GM23338 (cell line): ENCODE measurements around the gene SLC44A1. TPM values are rescaled to one million over a fixed set of nuclear protein-coding genes. Genes with fewer than 3 reads are reported as not detected.

Experiments used
- ATAC-seq: fragments of 200-7000 bp; cut with Tn5 transposase; 3 replicates; pipeline ENCODE4 v1.9.1; 2020
- DNase-seq: peaks from one replicate; pipeline ENCODE4 v3.0.0-alpha.2; 2015; ENCODE audit warnings: low spot score
- H2AFZ ChIP-seq: fragments of 200-600 bp; sonication (generic); 2 replicates; pipeline ENCODE4 v1.8.0; 2016; ENCODE audit warnings: antibody characterized with exemption, mild to moderate bottlenecking, moderate library complexity
- H3F3A ChIP-seq: fragments of 200-600 bp; sonication (generic); replicated peaks from 2 replicates; pipeline ENCODE4 v1.8.0; 2017; ENCODE audit warnings: antibody characterized with exemption, mixed run types, low read depth
- H3K27ac ChIP-seq: fragments of 200-600 bp; sonication (generic); 2 replicates; pipeline ENCODE4 v1.6.1; 2016; ENCODE audit warnings: low read depth
- H3K27me3 ChIP-seq: fragments of 200-600 bp; sonication (generic); 2 replicates; pipeline ENCODE4 v1.8.0; 2016; ENCODE audit warnings: mild to moderate bottlenecking, mixed run types, moderate library complexity; ENCODE audit not compliant: insufficient read depth
- H3K36me3 ChIP-seq: fragments of 200-600 bp; sonication (generic); 2 replicates; pipeline ENCODE4 v1.8.0; 2016; ENCODE audit warnings: mild to moderate bottlenecking; ENCODE audit not compliant: insufficient read depth
- H3K4me1 ChIP-seq: fragments of 200-600 bp; sonication (generic); 2 replicates; pipeline ENCODE4 v1.8.0; 2016; ENCODE audit warnings: mild to moderate bottlenecking, moderate library complexity; ENCODE audit not compliant: insufficient read depth
- H3K4me2 ChIP-seq: fragments of 200-600 bp; sonication (generic); 2 replicates; pipeline ENCODE4 v1.7.1; 2017; ENCODE audit warnings: mixed run types
- H3K4me3 ChIP-seq: fragments of 200-600 bp; sonication (generic); 2 replicates; pipeline ENCODE4 v1.6.1; 2016; ENCODE audit warnings: mixed run types
- H3K79me2 ChIP-seq: fragments of 200-600 bp; sonication (generic); replicated peaks from 2 replicates; pipeline ENCODE4 v1.8.0; 2017; ENCODE audit warnings: mild to moderate bottlenecking; ENCODE audit not compliant: insufficient read depth
- H3K9me2 ChIP-seq: fragments of 200-600 bp; sonication (generic); 2 replicates; pipeline ENCODE4 v1.8.0; 2017; ENCODE audit not compliant: insufficient read depth
- H4K20me1 ChIP-seq: fragments of 200-600 bp; sonication (generic); replicated peaks from 2 replicates; pipeline ENCODE4 v1.8.0; 2017; ENCODE audit warnings: mild to moderate bottlenecking; ENCODE audit not compliant: insufficient read depth
- H3K27ac Mint-ChIP-seq: 2 replicates; pipeline ENCODE4 v1.8.0; 2020; ENCODE audit warnings: inconsistent platforms, mild to moderate bottlenecking, moderate library complexity, mixed read lengths
- H3K27me3 Mint-ChIP-seq: 3 replicates; pipeline ENCODE4 v1.8.0; 2022; ENCODE audit warnings: low read depth, mild to moderate bottlenecking, moderate library complexity, mixed read lengths, inconsistent platforms; ENCODE audit not compliant: insufficient read depth, poor library complexity
- H3K36me3 Mint-ChIP-seq: 3 replicates; pipeline ENCODE4 v1.8.0; 2021; ENCODE audit warnings: low read depth, mild to moderate bottlenecking, inconsistent platforms, moderate library complexity, mixed read lengths
- H3K4me1 Mint-ChIP-seq: 3 replicates; pipeline ENCODE4 v1.8.0; 2020; ENCODE audit warnings: mild to moderate bottlenecking, inconsistent platforms, mixed read lengths
- H3K4me3 Mint-ChIP-seq: 3 replicates; pipeline ENCODE4 v1.8.0; 2021; ENCODE audit warnings: moderate library complexity, mild to moderate bottlenecking, inconsistent platforms, mixed read lengths
- H3K9me3 Mint-ChIP-seq: 3 replicates; pipeline ENCODE4 v1.8.0; 2020; ENCODE audit warnings: moderate library complexity, mild to moderate bottlenecking, inconsistent platforms, mixed read lengths
- CREB1 ChIP-seq: fragments of 250-450 bp; sonication (Bioruptor Pico); IDR thresholded peaks from 2 replicates; pipeline ENCODE4 v1.5.0; 2020; ENCODE audit warnings: low read depth, mild to moderate bottlenecking, moderate library complexity
- EZH2 ChIP-seq: fragments of 200-600 bp; sonication (generic); IDR thresholded peaks from one replicate; pipeline ENCODE4 v1.8.0; 2017; ENCODE audit warnings: antibody characterized with exemption, mild to moderate bottlenecking, low read depth; ENCODE audit not compliant: unreplicated experiment
- EZH2phosphoT487 ChIP-seq: fragments of 200-600 bp; sonication (generic); IDR thresholded peaks from one replicate; pipeline ENCODE4 v1.8.1; 2018; ENCODE audit warnings: antibody characterized with exemption; ENCODE audit not compliant: unreplicated experiment
- JUNB ChIP-seq: IDR thresholded peaks from one replicate; pipeline ENCODE4 v1.6.1; 2016; ENCODE audit warnings: antibody characterized with exemption; ENCODE audit not compliant: unreplicated experiment
- NANOG ChIP-seq: IDR thresholded peaks from 2 replicates; pipeline ENCODE4 v1.6.1; 2016; ENCODE audit warnings: antibody characterized with exemption, borderline replicate concordance
- POLR2AphosphoS5 ChIP-seq: IDR thresholded peaks from 2 replicates; pipeline ENCODE4 v1.6.1; 2016; ENCODE audit warnings: antibody characterized with exemption, low read depth
- STAT1 ChIP-seq: IDR thresholded peaks from one replicate; pipeline ENCODE4 v1.6.1; 2016; ENCODE audit warnings: antibody characterized with exemption; ENCODE audit not compliant: unreplicated experiment
- ZNF114 ChIP-seq: fragments of 250-450 bp; sonication (Bioruptor Pico); IDR thresholded peaks from 2 replicates; pipeline ENCODE4 v1.5.0; 2020; ENCODE audit warnings: mild to moderate bottlenecking, moderate library complexity
- ZNF331 ChIP-seq: fragments of 250-450 bp; sonication (Bioruptor Pico); IDR thresholded peaks from 2 replicates; pipeline ENCODE4 v1.5.0; 2020; ENCODE audit warnings: low read depth, mild to moderate bottlenecking, moderate library complexity
- polyA plus RNA-seq: library from polyadenylated mRNA; unstranded; fragments of >200 nt; fragmentation: Nextera tagmentation; extraction: Ambion mirVana; gene quantifications from 2 replicates; pipeline ENCODE4 v1.2.1, GENCODE V29; 2016
- total RNA-seq: library from RNA; depleted of rRNA; stranded (reverse); fragments of >200 nt; shearing (Covaris generic); gene quantifications from 2 replicates; pipeline ENCODE4 v1.2.3, GENCODE V29; 2014
- TF ChIP-seq, protein P1 (sequence below), 2 experiments: fragments of 200-600 bp in 1 of 2; sonication (generic) in 1 of 2; conservative IDR thresholded peaks; 2 replicates each; pipeline versions ENCODE4 v1.5.1 to v1.6.1; 2016 to 2017; ENCODE audit warnings: antibody characterized with exemption in 2 of 2, low read depth in 2 of 2, mild to moderate bottlenecking in 2 of 2, moderate library complexity in 1 of 2
- TF ChIP-seq, protein P2 (sequence below): IDR thresholded peaks from one replicate; pipeline ENCODE4 v1.6.1; 2018; ENCODE audit warnings: antibody characterized with exemption; ENCODE audit not compliant: unreplicated experiment
- TF ChIP-seq, protein P3 (sequence below): fragments of 250-450 bp; sonication (Bioruptor Pico); IDR thresholded peaks from 2 replicates; pipeline ENCODE4 v1.5.0; 2020; ENCODE audit warnings: mild to moderate bottlenecking, moderate library complexity
- TF ChIP-seq, protein P4 (sequence below): IDR thresholded peaks from 2 replicates; pipeline ENCODE4 v1.6.1; 2016; ENCODE audit warnings: antibody characterized with exemption

Gene SLC44A1
- total and polyA plus RNA-seq, 2 experiments from 2014 or later = 14.9 to 75.0 TPM

DNA sequence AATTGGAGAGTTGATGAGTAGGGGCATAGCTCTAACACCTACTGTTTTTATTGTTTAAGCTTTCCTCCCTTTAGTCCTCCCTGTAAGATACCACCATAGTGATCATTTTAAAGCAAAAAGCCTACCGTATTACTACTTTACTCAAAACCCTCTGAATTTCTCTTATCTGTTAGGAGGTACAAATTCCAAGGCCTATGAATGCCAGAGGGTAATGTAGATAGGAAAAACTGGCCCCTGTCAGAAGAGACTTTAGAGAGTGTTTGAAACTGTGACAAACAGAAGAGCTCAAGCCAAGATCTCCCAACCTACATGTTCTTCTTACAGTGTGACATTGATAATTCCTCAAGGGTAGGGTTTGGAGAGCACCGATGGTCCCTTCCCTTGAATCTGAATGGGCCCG, 7.2 kb upstream of the SLC44A1 start:
- Mint-ChIP-seq H3K9me3 (no peaks in the 10 kb centered on the region), H3K4me1 (peaks cover 29% of the 10 kb centered on the region), H3K4me3 (no peak overlapping the region), H3K36me3 (no peaks in the 10 kb centered on the region), H3K27me3 (peaks cover 1% of the 10 kb centered on the region), H3K27ac (no peak overlapping the region)
- no peak for ATAC-seq
- H3K4me3 ChIP-seq = no peak overlapping the region
- no peak overlapping the region for H2AFZ ChIP-seq
- H3K27me3 ChIP-seq = no peaks in the 10 kb centered on the region
- H3K36me3 ChIP-seq = no peaks in the 10 kb centered on the region
- H3K4me2 ChIP-seq = no peak overlapping the region
- H3K79me2 ChIP-seq = no peaks in the 10 kb centered on the region
- H4K20me1 ChIP-seq = no peaks in the 10 kb centered on the region
- H3K9me2 ChIP-seq = no peaks in the 10 kb centered on the region
- TF ChIP-seq ZNF114 (CRISPR knock-in tag) = no peak
- TF ChIP-seq, protein P1, sequence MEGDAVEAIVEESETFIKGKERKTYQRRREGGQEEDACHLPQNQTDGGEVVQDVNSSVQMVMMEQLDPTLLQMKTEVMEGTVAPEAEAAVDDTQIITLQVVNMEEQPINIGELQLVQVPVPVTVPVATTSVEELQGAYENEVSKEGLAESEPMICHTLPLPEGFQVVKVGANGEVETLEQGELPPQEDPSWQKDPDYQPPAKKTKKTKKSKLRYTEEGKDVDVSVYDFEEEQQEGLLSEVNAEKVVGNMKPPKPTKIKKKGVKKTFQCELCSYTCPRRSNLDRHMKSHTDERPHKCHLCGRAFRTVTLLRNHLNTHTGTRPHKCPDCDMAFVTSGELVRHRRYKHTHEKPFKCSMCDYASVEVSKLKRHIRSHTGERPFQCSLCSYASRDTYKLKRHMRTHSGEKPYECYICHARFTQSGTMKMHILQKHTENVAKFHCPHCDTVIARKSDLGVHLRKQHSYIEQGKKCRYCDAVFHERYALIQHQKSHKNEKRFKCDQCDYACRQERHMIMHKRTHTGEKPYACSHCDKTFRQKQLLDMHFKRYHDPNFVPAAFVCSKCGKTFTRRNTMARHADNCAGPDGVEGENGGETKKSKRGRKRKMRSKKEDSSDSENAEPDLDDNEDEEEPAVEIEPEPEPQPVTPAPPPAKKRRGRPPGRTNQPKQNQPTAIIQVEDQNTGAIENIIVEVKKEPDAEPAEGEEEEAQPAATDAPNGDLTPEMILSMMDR (conservative IDR thresholded peaks at IDR 0.05; ENCODE audit: low read depth in 2 of 2) = no peak
- TF ChIP-seq ZNF331 (CRISPR knock-in tag) = no peak
- TF ChIP-seq, protein P2, sequence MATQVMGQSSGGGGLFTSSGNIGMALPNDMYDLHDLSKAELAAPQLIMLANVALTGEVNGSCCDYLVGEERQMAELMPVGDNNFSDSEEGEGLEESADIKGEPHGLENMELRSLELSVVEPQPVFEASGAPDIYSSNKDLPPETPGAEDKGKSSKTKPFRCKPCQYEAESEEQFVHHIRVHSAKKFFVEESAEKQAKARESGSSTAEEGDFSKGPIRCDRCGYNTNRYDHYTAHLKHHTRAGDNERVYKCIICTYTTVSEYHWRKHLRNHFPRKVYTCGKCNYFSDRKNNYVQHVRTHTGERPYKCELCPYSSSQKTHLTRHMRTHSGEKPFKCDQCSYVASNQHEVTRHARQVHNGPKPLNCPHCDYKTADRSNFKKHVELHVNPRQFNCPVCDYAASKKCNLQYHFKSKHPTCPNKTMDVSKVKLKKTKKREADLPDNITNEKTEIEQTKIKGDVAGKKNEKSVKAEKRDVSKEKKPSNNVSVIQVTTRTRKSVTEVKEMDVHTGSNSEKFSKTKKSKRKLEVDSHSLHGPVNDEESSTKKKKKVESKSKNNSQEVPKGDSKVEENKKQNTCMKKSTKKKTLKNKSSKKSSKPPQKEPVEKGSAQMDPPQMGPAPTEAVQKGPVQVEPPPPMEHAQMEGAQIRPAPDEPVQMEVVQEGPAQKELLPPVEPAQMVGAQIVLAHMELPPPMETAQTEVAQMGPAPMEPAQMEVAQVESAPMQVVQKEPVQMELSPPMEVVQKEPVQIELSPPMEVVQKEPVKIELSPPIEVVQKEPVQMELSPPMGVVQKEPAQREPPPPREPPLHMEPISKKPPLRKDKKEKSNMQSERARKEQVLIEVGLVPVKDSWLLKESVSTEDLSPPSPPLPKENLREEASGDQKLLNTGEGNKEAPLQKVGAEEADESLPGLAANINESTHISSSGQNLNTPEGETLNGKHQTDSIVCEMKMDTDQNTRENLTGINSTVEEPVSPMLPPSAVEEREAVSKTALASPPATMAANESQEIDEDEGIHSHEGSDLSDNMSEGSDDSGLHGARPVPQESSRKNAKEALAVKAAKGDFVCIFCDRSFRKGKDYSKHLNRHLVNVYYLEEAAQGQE = no peak
- no peak for TF ChIP-seq CREB1 (CRISPR knock-in tag)
- no peak for TF ChIP-seq JUNB
- TF ChIP-seq, protein P3, sequence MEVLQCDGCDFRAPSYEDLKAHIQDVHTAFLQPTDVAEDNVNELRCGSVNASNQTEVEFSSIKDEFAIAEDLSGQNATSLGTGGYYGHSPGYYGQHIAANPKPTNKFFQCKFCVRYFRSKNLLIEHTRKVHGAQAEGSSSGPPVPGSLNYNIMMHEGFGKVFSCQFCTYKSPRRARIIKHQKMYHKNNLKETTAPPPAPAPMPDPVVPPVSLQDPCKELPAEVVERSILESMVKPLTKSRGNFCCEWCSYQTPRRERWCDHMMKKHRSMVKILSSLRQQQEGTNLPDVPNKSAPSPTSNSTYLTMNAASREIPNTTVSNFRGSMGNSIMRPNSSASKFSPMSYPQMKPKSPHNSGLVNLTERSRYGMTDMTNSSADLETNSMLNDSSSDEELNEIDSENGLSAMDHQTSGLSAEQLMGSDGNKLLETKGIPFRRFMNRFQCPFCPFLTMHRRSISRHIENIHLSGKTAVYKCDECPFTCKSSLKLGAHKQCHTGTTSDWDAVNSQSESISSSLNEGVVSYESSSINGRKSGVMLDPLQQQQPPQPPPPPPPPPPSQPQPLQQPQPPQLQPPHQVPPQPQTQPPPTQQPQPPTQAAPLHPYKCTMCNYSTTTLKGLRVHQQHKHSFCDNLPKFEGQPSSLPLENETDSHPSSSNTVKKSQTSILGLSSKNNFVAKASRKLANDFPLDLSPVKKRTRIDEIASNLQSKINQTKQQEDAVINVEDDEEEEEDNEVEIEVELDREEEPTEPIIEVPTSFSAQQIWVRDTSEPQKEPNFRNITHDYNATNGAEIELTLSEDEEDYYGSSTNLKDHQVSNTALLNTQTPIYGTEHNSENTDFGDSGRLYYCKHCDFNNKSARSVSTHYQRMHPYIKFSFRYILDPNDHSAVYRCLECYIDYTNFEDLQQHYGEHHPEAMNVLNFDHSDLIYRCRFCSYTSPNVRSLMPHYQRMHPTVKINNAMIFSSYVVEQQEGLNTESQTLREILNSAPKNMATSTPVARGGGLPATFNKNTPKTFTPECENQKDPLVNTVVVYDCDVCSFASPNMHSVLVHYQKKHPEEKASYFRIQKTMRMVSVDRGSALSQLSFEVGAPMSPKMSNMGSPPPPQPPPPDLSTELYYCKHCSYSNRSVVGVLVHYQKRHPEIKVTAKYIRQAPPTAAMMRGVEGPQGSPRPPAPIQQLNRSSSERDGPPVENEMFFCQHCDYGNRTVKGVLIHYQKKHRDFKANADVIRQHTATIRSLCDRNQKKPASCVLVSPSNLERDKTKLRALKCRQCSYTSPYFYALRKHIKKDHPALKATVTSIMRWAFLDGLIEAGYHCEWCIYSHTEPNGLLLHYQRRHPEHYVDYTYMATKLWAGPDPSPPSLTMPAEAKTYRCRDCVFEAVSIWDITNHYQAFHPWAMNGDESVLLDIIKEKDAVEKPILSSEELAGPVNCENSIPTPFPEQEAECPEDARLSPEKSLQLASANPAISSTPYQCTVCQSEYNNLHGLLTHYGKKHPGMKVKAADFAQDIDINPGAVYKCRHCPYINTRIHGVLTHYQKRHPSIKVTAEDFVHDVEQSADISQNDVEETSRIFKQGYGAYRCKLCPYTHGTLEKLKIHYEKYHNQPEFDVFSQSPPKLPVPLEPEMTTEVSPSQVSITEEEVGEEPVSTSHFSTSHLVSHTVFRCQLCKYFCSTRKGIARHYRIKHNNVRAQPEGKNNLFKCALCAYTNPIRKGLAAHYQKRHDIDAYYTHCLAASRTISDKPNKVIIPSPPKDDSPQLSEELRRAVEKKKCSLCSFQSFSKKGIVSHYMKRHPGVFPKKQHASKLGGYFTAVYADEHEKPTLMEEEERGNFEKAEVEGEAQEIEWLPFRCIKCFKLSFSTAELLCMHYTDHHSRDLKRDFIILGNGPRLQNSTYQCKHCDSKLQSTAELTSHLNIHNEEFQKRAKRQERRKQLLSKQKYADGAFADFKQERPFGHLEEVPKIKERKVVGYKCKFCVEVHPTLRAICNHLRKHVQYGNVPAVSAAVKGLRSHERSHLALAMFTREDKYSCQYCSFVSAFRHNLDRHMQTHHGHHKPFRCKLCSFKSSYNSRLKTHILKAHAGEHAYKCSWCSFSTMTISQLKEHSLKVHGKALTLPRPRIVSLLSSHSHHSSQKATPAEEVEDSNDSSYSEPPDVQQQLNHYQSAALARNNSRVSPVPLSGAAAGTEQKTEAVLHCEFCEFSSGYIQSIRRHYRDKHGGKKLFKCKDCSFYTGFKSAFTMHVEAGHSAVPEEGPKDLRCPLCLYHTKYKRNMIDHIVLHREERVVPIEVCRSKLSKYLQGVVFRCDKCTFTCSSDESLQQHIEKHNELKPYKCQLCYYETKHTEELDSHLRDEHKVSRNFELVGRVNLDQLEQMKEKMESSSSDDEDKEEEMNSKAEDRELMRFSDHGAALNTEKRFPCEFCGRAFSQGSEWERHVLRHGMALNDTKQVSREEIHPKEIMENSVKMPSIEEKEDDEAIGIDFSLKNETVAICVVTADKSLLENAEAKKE = no peak
- TF ChIP-seq, protein P4, sequence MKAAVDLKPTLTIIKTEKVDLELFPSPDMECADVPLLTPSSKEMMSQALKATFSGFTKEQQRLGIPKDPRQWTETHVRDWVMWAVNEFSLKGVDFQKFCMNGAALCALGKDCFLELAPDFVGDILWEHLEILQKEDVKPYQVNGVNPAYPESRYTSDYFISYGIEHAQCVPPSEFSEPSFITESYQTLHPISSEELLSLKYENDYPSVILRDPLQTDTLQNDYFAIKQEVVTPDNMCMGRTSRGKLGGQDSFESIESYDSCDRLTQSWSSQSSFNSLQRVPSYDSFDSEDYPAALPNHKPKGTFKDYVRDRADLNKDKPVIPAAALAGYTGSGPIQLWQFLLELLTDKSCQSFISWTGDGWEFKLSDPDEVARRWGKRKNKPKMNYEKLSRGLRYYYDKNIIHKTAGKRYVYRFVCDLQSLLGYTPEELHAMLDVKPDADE = no peak
- TF ChIP-seq POLR2AphosphoS5 = no peak
- TF ChIP-seq STAT1 = no peak
- TF ChIP-seq EZH2 = no peak
- no peak for TF ChIP-seq EZH2phosphoT487
- TF ChIP-seq NANOG = no peak
- H3F3A ChIP-seq = no peaks in the 10 kb centered on the region
- DNase-seq = no peak
- no peak overlapping the region for H3K27ac ChIP-seq
- peaks cover 36% of the 10 kb centered on the region for H3K4me1 ChIP-seq
